K562 (cell line): Measurements from ENCODE around the gene MEFV. TPM values are rescaled to one million over a fixed set of nuclear protein-coding genes. Genes with fewer than 3 reads are reported as not detected.

Experiments used
- CEBPB ChIP-seq: fragments of 450-650 bp; IDR thresholded peaks from 2 replicates; pipeline ENCODE4 v1.6.1; 2016; ENCODE audit warnings: missing genetic modification characterization, missing compliant biosample characterization
- CHD1 ChIP-seq: fragments of 200-600 bp; sonication (generic); IDR thresholded peaks from one replicate; pipeline ENCODE4 v1.6.1; 2012; ENCODE audit warnings: mild to moderate bottlenecking, moderate library complexity, low read length, inconsistent platforms
- CXXC5 ChIP-seq: fragments of 250-450 bp; sonication (Bioruptor Pico); IDR thresholded peaks from 2 replicates; pipeline ENCODE4 v1.8.0; 2022; ENCODE audit warnings: inconsistent platforms, mild to moderate bottlenecking, moderate library complexity
- DDX20 ChIP-seq: fragments of 450-650 bp; IDR thresholded peaks from 2 replicates; pipeline ENCODE4 v1.6.1; 2016; ENCODE audit warnings: missing genetic modification characterization, low read depth, mild to moderate bottlenecking, missing compliant biosample characterization, moderate library complexity
- FOS ChIP-seq: IDR thresholded peaks from 3 replicates; pipeline ENCODE4 v1.6.1; 2011; ENCODE audit not compliant: insufficient read length; ENCODE audit errors: extremely low read depth
- HNRNPUL1 ChIP-seq: fragments of 200-400 bp; formaldehyde crosslinking; IDR thresholded peaks from 2 replicates; pipeline ENCODE4 v1.6.1; 2017; ENCODE audit warnings: low read length
- MYC ChIP-seq, 2 experiments: fragments of 250-450 bp in 1 of 2; sonication (Bioruptor Pico) in 1 of 2; IDR thresholded peaks; 2 replicates each; pipeline versions ENCODE4 v1.5.1 to v1.6.1; 2012 to 2021; ENCODE audit warnings: low read depth in 2 of 2, borderline replicate concordance in 1 of 2, improper control_type of control experiment in 1 of 2, low read length in 1 of 2, mild to moderate bottlenecking in 1 of 2, moderate library complexity in 1 of 2
- SLC30A9 ChIP-seq: fragments of 250-450 bp; sonication (Bioruptor Pico); IDR thresholded peaks from 2 replicates; pipeline ENCODE4 v1.8.0; 2022; ENCODE audit warnings: mild to moderate bottlenecking, moderate library complexity
- polyA plus RNA-seq, 8 experiments: library from polyadenylated mRNA; depleted of rRNA in 4 of 8; stranded (reverse) in 5 of 8; unstranded in 3 of 8; fragments of >200 nt; fragmentation: Nextera tagmentation in 2 of 8; fragmentation: Illumina TruSeq in 1 of 8; extraction: Ambion mirVana in 2 of 8; extraction: Trizol in 1 of 8; gene quantifications; 2 replicates each; pipeline versions ENCODE4 v1.2.1 to v1.2.3, GENCODE V29; 2011 to 2014; ENCODE audit warnings: inconsistent platforms in 1 of 8, missing spikeins in 1 of 8
- total RNA-seq, 7 experiments: library from RNA; depleted of rRNA in 6 of 7; stranded (reverse); fragments of >200 nt in 6 of 7; fragmentation: Illumina TruSeq in 2 of 7; extraction: Trizol in 2 of 7; gene quantifications; 2 replicates each; pipeline versions ENCODE4 v1.2.1 to v1.2.3, GENCODE V29; 2011 to 2021; ENCODE audit warnings: low replicate concordance in 1 of 7
- TF ChIP-seq, protein P1 (sequence below), 2 experiments: fragments of 450-650 bp; conservative IDR thresholded peaks; 2 replicates each; pipeline ENCODE4 v1.6.1; 2017; ENCODE audit warnings: mild to moderate bottlenecking in 2 of 2, moderate library complexity in 2 of 2
- TF ChIP-seq, protein P2 (sequence below): fragments of 250-450 bp; sonication (Bioruptor Pico); IDR thresholded peaks from 2 replicates; pipeline ENCODE4 v1.8.0; 2022; ENCODE audit warnings: moderate library complexity, mild to moderate bottlenecking, inconsistent platforms
- TF ChIP-seq, protein P3 (sequence below): fragments of 150-350 bp; IDR thresholded peaks from 2 replicates; pipeline ENCODE4 v1.6.1; 2014; ENCODE audit warnings: low read depth, mild to moderate bottlenecking, low read length, borderline replicate concordance
- TF ChIP-seq, protein P4 (sequence below): sonication (generic); formaldehyde crosslinking; IDR thresholded peaks from 2 replicates; pipeline ENCODE4 v1.8.0; 2022; ENCODE audit warnings: missing genetic modification reagents, mild to moderate bottlenecking, borderline replicate concordance
- TF ChIP-seq, protein P5 (sequence below): fragments of 250-450 bp; sonication (Bioruptor Pico); IDR thresholded peaks from 2 replicates; pipeline ENCODE4 v1.5.0; 2022; ENCODE audit warnings: mild to moderate bottlenecking

The MEFV gene
- total and polyA plus RNA-seq, 9 of the 15 experiments (the other 6 are each of a cell fraction or from before 2014, with no cell fraction given), result 0.14 TPM; not detected in 8

DNA sequence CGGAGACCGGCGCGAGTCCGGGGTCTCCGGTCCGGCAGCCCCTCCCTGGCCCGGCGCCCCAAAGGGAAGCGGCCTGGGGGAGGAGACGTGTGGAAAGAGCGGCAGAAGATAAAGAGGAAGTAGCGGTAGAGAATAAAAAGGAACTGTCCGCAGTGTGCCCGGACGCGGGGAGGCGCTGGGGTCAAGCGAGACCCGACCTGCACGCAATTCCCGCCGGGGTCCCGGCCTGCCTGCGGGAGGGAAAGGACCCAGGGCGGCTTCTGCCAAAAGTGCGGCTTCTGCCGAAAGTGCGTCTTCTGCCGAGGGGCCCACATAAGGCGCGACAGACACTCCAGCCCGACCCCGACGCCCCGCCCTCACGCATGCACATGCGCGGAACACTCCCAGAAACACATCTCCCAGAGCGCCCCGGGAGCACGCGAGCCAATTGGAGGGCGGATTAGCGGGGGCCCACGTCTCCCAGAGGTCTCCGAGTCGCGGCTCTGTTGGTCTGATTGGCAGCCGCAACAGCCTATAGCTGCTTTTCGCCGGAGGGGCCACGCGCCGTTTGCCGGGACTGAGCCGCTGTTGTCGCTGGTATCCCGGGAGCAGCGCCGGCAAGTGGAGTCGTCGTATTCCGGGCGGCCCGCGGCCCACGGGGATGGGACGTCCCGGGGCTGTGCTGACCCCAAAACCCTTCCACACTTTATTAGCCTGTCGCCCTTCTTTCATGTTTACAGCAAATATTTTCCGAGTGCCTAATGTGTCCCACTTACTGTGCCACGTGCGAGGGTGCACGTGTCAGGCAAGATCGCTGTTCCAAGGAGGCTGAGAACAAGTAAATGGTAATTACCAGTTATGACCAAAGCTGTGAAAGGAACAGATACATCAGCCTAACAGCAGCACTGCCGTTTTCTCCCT lies 8.0 kb upstream of the MEFV start (continued):
- TF ChIP-seq, protein P1, sequence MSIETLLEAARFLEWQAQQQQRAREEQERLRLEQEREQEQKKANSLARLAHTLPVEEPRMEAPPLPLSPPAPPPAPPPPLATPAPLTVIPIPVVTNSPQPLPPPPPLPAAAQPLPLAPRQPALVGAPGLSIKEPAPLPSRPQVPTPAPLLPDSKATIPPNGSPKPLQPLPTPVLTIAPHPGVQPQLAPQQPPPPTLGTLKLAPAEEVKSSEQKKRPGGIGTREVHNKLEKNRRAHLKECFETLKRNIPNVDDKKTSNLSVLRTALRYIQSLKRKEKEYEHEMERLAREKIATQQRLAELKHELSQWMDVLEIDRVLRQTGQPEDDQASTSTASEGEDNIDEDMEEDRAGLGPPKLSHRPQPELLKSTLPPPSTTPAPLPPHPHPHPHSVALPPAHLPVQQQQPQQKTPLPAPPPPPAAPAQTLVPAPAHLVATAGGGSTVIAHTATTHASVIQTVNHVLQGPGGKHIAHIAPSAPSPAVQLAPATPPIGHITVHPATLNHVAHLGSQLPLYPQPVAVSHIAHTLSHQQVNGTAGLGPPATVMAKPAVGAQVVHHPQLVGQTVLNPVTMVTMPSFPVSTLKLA (conservative IDR thresholded peaks at IDR 0.05), result peak; percentile 99
- TF ChIP-seq, protein P2, sequence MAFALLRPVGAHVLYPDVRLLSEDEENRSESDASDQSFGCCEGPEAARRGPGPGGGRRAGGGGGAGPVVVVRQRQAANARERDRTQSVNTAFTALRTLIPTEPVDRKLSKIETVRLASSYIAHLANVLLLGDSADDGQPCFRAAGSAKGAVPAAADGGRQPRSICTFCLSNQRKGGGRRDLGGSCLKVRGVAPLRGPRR, result no peak
- TF ChIP-seq, protein P3, sequence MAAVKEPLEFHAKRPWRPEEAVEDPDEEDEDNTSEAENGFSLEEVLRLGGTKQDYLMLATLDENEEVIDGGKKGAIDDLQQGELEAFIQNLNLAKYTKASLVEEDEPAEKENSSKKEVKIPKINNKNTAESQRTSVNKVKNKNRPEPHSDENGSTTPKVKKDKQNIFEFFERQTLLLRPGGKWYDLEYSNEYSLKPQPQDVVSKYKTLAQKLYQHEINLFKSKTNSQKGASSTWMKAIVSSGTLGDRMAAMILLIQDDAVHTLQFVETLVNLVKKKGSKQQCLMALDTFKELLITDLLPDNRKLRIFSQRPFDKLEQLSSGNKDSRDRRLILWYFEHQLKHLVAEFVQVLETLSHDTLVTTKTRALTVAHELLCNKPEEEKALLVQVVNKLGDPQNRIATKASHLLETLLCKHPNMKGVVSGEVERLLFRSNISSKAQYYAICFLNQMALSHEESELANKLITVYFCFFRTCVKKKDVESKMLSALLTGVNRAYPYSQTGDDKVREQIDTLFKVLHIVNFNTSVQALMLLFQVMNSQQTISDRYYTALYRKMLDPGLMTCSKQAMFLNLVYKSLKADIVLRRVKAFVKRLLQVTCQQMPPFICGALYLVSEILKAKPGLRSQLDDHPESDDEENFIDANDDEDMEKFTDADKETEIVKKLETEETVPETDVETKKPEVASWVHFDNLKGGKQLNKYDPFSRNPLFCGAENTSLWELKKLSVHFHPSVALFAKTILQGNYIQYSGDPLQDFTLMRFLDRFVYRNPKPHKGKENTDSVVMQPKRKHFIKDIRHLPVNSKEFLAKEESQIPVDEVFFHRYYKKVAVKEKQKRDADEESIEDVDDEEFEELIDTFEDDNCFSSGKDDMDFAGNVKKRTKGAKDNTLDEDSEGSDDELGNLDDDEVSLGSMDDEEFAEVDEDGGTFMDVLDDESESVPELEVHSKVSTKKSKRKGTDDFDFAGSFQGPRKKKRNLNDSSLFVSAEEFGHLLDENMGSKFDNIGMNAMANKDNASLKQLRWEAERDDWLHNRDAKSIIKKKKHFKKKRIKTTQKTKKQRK, result no peak
- TF ChIP-seq MYC (IDR thresholded peaks at IDR 0.05; ENCODE audit: low read depth, low read length) (peak; percentile 93), MYC (CRISPR knock-in tag; IDR thresholded peaks at IDR 0.05; ENCODE audit: borderline replicate concordance, low read depth) (peak; percentile 80), FOS (peak; percentile 83), CHD1 (peak; percentile 60), CXXC5 (peak; percentile 86), DDX20 (tag) (no peak), SLC30A9 (no peak), CEBPB (no peak), HNRNPUL1 (no peak)
- TF ChIP-seq, protein P4, sequence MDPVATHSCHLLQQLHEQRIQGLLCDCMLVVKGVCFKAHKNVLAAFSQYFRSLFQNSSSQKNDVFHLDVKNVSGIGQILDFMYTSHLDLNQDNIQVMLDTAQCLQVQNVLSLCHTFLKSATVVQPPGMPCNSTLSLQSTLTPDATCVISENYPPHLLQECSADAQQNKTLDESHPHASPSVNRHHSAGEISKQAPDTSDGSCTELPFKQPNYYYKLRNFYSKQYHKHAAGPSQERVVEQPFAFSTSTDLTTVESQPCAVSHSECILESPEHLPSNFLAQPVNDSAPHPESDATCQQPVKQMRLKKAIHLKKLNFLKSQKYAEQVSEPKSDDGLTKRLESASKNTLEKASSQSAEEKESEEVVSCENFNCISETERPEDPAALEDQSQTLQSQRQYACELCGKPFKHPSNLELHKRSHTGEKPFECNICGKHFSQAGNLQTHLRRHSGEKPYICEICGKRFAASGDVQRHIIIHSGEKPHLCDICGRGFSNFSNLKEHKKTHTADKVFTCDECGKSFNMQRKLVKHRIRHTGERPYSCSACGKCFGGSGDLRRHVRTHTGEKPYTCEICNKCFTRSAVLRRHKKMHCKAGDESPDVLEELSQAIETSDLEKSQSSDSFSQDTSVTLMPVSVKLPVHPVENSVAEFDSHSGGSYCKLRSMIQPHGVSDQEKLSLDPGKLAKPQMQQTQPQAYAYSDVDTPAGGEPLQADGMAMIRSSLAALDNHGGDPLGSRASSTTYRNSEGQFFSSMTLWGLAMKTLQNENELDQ (CRISPR knock-in tag), result peak; percentile 98
- TF ChIP-seq, protein P5, sequence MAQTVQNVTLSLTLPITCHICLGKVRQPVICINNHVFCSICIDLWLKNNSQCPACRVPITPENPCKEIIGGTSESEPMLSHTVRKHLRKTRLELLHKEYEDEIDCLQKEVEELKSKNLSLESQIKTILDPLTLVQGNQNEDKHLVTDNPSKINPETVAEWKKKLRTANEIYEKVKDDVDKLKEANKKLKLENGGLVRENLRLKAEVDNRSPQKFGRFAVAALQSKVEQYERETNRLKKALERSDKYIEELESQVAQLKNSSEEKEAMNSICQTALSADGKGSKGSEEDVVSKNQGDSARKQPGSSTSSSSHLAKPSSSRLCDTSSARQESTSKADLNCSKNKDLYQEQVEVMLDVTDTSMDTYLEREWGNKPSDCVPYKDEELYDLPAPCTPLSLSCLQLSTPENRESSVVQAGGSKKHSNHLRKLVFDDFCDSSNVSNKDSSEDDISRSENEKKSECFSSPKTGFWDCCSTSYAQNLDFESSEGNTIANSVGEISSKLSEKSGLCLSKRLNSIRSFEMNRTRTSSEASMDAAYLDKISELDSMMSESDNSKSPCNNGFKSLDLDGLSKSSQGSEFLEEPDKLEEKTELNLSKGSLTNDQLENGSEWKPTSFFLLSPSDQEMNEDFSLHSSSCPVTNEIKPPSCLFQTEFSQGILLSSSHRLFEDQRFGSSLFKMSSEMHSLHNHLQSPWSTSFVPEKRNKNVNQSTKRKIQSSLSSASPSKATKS (CRISPR knock-in tag), result no peak
